Left colon (tissue), 2 donors: Measurements from ENCODE around the gene CCDC43. TPM values are rescaled to one million over a fixed set of nuclear protein-coding genes. Genes with fewer than 3 reads are reported as not detected.
"Not testable (repeated sequence)": the region's sequence is repeated elsewhere in the genome, so short reads cannot be mapped to it uniquely, and the experiment has no call there.

ENCODE experiments used
- ATAC-seq: fragments of 200-7000 bp; cut with Tn5 transposase; one replicate; pipeline ENCODE4 v1.9.1; 2020; ENCODE audit warnings: mild to moderate bottlenecking, moderate library complexity
- DNase-seq, 2 donors: peaks; one replicate each; pipeline ENCODE4 v3.0.0-alpha.2; 2020
- intact Hi-C, 2 donors: fragments of 100-400 bp; cut with DNase I in 1 of 2; cut with micrococcal nuclease in 1 of 2; formaldehyde crosslinking; loops; one replicate each; pipeline versions ENCODE4 v1.11.2 to v1.14.0; 2022; cut with DNase I, micrococcal nuclease
- long read RNA-seq: library from polyadenylated mRNA; unstranded; transcript quantifications from one replicate; pipeline ENCODE4 v2.0.0, GENCODE V29; 2021
- total RNA-seq, 2 donors: library from RNA; stranded (reverse); fragmentation: NEBNext Ultra II Directional; extraction: Animal tissue kit (Norgen Biotek cat#: 25700); gene quantifications; one replicate each; pipeline ENCODE4 v1.2.1, GENCODE V29; 2021
- donor health status: DM: no; HTN: no; CAD: no.
- donor health status: DM: yes; HTN: yes; CAD: no.

CCDC43 gene, protein sequence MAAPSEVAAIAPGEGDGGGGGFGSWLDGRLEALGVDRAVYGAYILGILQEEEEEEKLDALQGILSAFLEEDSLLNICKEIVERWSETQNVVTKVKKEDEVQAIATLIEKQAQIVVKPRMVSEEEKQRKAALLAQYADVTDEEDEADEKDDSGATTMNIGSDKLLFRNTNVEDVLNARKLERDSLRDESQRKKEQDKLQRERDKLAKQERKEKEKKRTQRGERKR
- total RNA-seq: 10 to 100 TPM; 17.8 to 19.1 TPM
- long read RNA-seq, transcript CCDC43-201 (5 exons, 2,082 nt): major isoform, 41 of 43 reads
- long read RNA-seq, partial matches to known transcripts: 0 of 43 reads
- long read RNA-seq, other reads (novel, unspliced or antisense): 0 of 43 reads

- DNase-seq (peak; percentile 89 to 93), ATAC-seq (peak; percentile 99)
- intact Hi-C loops: no loop called here
These were observed at the start of gene CCDC43 for GRCh38 chr17:44689477-44690217. TSS of gene CCDC43 (minus strand) at chr17:44689776. CDS start at chr17:44689753, 23 bp downstream.

DNA sequence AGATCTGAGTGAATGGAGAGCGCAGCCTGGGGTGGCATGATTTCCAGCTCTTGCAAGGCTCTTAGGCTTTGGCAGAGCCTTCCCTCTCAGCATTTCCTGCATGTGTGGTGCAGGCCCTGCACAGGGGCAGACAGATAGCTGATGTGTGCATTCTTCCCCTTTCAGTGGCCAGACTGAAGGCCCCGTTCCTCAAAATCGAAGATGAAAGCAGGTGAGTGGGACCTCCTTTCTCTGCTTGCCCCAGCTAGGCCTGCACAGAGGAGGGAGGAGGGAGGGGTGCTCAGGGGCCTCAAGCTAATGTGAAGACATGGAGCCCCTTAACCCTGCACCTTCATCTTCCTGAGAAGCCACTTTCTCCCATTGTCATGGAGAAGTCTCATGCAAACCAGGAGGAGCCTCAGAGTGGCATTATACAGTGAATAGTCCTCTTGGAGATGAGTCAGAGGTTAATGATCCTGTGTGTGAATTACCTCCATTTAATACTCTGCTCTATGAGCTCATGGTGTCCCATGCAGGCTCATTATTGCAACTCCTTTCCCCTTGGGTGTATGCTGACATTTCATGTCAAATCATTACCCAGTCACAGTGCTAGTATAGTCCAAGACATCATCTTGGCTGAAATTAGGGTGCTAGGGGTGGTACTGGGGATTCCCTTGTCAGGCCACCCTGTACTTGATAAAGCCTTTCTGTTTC is 48.8 kb upstream of the CCDC43 start:
- peak; percentile 99 for ATAC-seq
- no peak for DNase-seq
- intact Hi-C loops: no loop called here

GRCh38 chr17:44736551-44737240 is 47.1 kb upstream of the CCDC43 start:
- DNase-seq (no peak), ATAC-seq (no peak)
- intact Hi-C loops: no loop called here

GRCh38 chr17:44734272-44734671 is 44.7 kb upstream of the CCDC43 start:
- ATAC-seq (no peak), DNase-seq (no peak)
- intact Hi-C loops: no loop called here

DNA sequence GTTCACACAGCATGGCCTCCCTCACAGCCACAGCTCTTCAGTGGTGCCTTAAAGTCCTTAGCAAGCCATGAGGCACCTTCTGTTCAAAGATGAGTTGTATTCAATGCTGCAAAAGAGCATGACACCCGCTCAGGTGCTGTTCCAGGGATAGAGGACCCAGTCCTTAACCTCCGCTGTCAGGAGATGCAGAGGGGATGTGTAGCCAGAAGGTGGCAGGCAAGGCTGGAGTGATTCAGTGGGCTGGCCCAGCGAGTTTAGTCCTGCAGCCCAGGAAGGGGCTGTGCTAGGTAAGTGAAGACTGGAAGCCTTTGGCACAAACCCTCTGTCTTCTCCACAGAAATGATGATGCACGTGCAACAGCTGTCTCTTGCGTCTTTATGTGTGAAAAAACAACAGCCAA is 44.2 kb upstream of the CCDC43 start:
- no peak for DNase-seq
- no peak for ATAC-seq
- intact Hi-C loops: no loop called here

DNA sequence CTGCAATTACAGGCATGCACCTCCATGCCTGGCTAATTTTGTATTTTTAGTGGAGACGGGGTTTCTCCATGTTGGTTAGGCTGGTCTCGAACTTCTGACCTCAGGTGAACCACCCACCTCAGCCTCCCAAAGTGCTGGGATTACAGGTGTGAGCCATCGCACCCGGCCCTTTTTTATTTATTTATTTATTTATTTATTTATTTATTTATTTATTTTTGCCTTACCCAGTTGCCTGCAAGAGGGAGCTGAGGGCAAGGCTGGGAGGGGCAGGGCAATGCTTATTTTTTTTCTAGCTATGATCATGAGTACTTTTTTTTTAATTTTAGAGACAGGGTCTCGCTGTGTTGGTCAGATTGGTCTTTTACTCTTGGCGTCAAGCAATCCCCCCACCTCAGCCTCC is 36.5 kb upstream of the CCDC43 start:
- intact Hi-C loops, DNase-seq, ATAC-seq: not testable (repeated sequence)

GRCh38 chr17:44722254-44722653 is 32.7 kb upstream of the CCDC43 start:
- DNase-seq (no peak), ATAC-seq (no peak)
- intact Hi-C loops: no loop called here

DNA sequence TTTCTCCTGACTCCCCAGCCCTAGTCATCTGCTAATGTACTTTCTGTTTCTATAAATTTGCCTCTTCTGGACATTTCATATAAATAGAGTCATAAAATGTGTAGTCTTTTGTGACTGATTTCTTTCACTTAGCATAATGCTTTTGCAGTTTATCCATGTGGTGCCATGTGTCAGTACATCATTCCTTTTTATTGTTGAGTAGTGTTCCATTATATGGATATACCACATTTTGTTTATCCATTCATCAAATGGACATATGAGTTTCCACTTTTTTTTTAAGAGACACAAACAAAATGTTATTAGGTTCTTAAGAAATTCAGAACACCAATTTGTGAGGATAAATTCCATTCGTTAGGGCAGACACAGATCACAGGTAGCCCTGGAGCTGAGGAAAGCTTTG is 29.9 kb upstream of the CCDC43 start:
- DNase-seq: no peak
- no peak for ATAC-seq
- intact Hi-C loops: no loop called here

DNA sequence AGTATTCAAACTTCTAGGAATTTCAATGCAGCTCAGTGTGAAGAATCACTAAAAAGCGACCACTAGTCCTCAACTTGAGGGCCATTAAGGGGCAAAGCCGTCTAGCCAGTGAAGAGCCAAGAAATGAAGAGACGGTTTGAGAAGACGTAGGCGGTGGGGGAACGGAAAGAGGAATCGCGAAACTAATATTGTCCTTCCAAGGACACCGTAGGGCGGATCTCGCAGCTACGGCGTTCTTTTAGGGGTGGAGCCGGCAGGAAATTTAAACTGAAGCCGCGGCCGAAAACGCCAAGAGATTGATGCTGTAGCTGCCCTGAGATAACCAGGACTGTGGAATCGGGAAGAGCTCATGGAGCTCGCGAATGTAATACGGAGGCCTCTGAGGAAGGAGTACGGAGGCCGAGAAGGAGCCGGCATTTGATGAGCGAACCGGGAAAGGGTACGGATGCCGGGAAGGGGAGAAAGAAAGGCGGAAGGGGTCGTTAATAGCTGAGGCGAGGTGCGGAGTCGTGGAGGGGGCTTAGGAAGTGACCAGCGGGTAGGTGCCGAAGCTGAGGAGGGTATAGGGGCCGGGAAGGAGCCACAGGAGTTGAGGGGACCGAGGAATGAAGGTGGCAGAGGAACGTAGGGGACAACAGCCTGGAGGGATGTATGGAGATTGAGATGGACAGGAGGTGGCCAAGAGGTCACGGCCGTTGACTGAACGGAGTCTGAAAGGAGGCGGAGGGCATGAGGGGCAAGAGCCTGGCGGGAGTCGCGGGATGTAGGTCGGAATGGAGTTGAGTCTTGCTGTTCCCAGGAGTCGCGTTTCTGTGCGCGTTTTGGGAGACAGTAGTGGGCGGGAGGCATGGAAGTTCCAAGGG is 19.1 kb upstream of the CCDC43 start, which contains the start of gene DBF4B:
Gene DBF4B (plus strand): TSS at position 265 of the 863 bp plus-strand sequence. CDS start 156 bp downstream, at position 421.
- intact Hi-C loops: no loop called here
- ATAC-seq: peak; percentile 97
- peak; percentile 81 to 85 for DNase-seq

GRCh38 chr17:44707755-44708400 is 18.3 kb upstream of the CCDC43 start:
- intact Hi-C loops: no loop called here
- ATAC-seq (peak; percentile 25), DNase-seq (no peak)

GRCh38 chr17:44700288-44700687 is 10.7 kb upstream of the CCDC43 start:
- ATAC-seq, DNase-seq, intact Hi-C loops: not testable (repeated sequence)

- ATAC-seq: no peak
- DNase-seq: no peak
- intact Hi-C loops: no loop called here
These were observed 4.0 kb upstream of the CCDC43 start for GRCh38 chr17:44693609-44694008.

DNA sequence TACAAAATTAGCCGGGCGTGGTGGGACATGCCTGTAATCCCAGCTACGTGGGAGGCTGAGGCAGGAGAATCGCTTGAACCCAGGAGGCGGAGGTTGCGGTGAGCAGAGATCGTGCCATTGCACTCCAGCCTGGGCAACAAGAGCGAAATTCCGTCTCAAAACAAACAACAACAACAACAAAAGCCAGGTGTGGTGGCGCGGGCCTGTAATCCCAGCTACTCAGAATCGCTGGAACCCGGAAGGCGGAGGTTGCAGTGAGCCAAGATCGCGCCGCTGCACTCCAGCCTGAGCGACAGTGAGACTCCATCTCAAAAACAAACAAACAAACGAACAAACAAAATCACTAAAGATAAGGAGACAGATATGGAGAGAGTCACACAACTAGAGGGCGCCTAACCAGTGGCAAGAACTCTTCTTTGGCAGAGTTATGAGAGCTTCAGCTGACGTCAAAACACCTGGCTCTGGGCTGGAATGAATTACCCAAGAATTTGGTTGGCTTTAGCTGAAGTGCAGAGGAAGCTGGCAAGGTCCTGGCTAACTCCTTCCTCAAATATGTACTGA is 1.2 kb upstream of the CCDC43 start:
- ATAC-seq, DNase-seq, intact Hi-C loops: not testable (repeated sequence)

DNA sequence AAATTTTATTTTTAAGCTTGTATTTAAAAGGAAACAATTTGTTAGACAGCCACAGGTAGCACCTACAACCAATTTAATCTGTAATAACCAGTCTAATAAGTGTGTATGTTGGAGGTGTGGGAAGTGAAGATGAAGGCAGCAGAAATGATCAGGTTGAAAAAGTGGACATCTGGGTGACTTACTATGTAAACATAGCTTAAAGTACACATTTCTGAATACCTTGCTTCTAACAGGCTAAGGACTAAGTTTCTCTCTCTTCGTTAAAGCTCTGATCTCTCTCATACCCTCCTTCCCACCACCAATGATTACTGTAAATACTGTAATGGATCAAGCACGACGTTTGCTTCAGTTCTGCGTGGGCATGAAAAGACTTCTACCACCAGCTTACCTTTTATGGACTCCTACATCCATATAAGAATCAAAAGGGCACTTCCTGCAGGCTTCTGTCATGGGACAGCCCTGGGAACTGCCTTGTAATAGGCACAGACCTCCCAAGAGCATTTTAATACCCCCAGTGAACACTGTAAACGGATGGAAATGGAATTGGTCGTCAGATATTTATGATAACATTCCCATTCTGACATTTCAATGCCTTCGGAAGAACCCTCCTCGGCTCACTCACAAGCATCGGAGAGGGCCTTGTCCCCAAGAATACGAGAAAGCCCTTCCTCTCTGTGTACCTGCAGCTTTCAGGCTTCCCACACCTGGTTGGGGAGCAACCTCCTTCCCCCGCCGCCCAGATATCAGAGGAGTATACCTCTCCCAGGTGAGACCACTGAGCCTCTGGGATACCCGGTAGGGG is 700 bp downstream of the CCDC43 start:
- intact Hi-C loops: no loop called here
- no peak for DNase-seq
- ATAC-seq: peak; percentile 46

DNA sequence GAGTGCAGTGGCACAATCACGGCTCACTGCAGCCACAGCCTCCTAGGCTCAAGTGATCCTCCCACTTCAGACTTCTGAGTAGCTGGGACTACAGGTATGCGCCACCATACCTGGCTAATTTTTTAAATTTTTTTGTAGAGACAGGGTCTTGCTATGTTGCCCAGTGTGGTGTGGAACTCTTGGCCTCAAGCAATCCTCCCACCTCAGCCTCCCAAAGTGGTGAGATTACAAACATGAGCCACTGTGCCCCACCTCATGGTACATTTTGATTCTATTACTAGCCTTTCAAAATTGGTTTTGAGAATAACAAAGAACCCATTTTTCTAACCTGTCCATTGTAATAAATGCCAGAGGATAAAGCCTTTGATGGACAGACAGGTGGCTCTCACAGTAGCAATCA is 1.4 kb downstream of the CCDC43 start:
- no peak for ATAC-seq
- intact Hi-C loops: no loop called here

GRCh38 chr17:44687756-44688155 is 1.8 kb downstream of the CCDC43 start:
- intact Hi-C loops: no loop called here
- ATAC-seq: no peak
- no peak for DNase-seq

More for the DNA sequence above, 1.4 kb downstream of the CCDC43 start:
- DNase-seq: no peak
